ENCODE data around the gene DIP2C.
"Not testable (repeated sequence)": the region's sequence is repeated elsewhere in the genome, so short reads cannot be mapped to it uniquely, and the experiment has no call there.

The DIP2C gene

GRCh38 chr10:327889-328852 is 361.3 kb downstream of the DIP2C start:
- no peak for DNase-seq (ENCODE audit: low read depth in 3 of 3)

GRCh38 chr10:326894-327635 is 362.4 kb downstream of the DIP2C start:
- no peak for DNase-seq (ENCODE audit: low read depth in 3 of 3)

- DNase-seq (ENCODE audit: low read depth in 3 of 3): no peak
Measured at GRCh38 chr10:326350-326749, 363.1 kb downstream of the DIP2C start.

- no peak for DNase-seq (ENCODE audit: low read depth in 3 of 3)
Measured at GRCh38 chr10:325282-325681, 364.2 kb downstream of the DIP2C start.

GRCh38 chr10:324593-324992 is 364.9 kb downstream of the DIP2C start:
- no peak for DNase-seq (ENCODE audit: low read depth in 3 of 3)

GRCh38 chr10:323651-324293 is 365.7 kb downstream of the DIP2C start:
- peak in 1 of 3 experiments; percentile 23 for DNase-seq (ENCODE audit: low read depth in 3 of 3)

- DNase-seq (ENCODE audit: low read depth in 3 of 3): not testable (repeated sequence)
Measured at GRCh38 chr10:323046-323445, 366.4 kb downstream of the DIP2C start.

- DNase-seq (ENCODE audit: low read depth in 3 of 3): no peak
Measured at GRCh38 chr10:320771-321170, 368.7 kb downstream of the DIP2C start.

- DNase-seq (ENCODE audit: low read depth in 3 of 3): no peak
Measured at GRCh38 chr10:317926-318325, 371.5 kb downstream of the DIP2C start.

GRCh38 chr10:317271-317769 is 372.1 kb downstream of the DIP2C start:
- DNase-seq (ENCODE audit: low read depth in 3 of 3): no peak

GRCh38 chr10:316390-316789 is 373.1 kb downstream of the DIP2C start:
- no peak for DNase-seq (ENCODE audit: low read depth in 3 of 3)

GRCh38 chr10:314871-315270 is 374.6 kb downstream of the DIP2C start:
- no peak for DNase-seq (ENCODE audit: low read depth in 3 of 3)

- no peak for DNase-seq (ENCODE audit: low read depth in 3 of 3)
Measured at GRCh38 chr10:314381-314780, 375.1 kb downstream of the DIP2C start.

GRCh38 chr10:311901-312665 is 377.4 kb downstream of the DIP2C start:
- DNase-seq (ENCODE audit: low read depth in 3 of 3): no peak

- DNase-seq (ENCODE audit: low read depth in 3 of 3): no peak
Measured at GRCh38 chr10:310976-311639, 378.4 kb downstream of the DIP2C start.

GRCh38 chr10:310371-310770 is 379.1 kb downstream of the DIP2C start:
- DNase-seq (ENCODE audit: low read depth in 3 of 3): no peak

- no peak for DNase-seq (ENCODE audit: low read depth in 3 of 3)
Measured at GRCh38 chr10:308572-309085, 380.8 kb downstream of the DIP2C start.

- DNase-seq (ENCODE audit: low read depth in 3 of 3): no peak
Measured at GRCh38 chr10:308101-308500, 381.4 kb downstream of the DIP2C start.

- no peak for DNase-seq (ENCODE audit: low read depth in 3 of 3)
Measured at GRCh38 chr10:307659-308058, 381.8 kb downstream of the DIP2C start.

- DNase-seq (ENCODE audit: low read depth in 3 of 3): no peak
Measured at GRCh38 chr10:306675-307185, 382.7 kb downstream of the DIP2C start.
